SK-N-MC (cell line): Measurements from ENCODE around the gene CD28.

Experiments
- DNase-seq: peaks from one replicate; pipeline ENCODE4 v3.0.0-alpha.2; 2011; ENCODE audit warnings: low read depth, low spot score
- H3K27ac ChIP-seq: fragments of 200-600 bp; sonication (generic); 2 replicates; pipeline ENCODE4 v1.5.1; 2016; ENCODE audit warnings: mixed run types
- H3K36me3 ChIP-seq: fragments of 200-600 bp; sonication (generic); 2 replicates; pipeline ENCODE4 v1.6.1; 2017; ENCODE audit warnings: antibody characterized with exemption, low read length, mixed read lengths; ENCODE audit not compliant: insufficient read depth
- H3K4me3 ChIP-seq: fragments of 200-600 bp; sonication (generic); 2 replicates; pipeline ENCODE4 v1.5.1; 2016
- H3K9ac ChIP-seq: fragments of 200-600 bp; sonication (generic); 2 replicates; pipeline ENCODE4 v1.8.0; 2017; ENCODE audit warnings: mixed run types, mixed read lengths; ENCODE audit not compliant: insufficient read length
- H3K9me3 ChIP-seq: fragments of 200-600 bp; sonication (generic); 2 replicates; pipeline ENCODE4 v1.6.1; 2017; ENCODE audit warnings: low read depth, mild to moderate bottlenecking, antibody characterized with exemption, low read length, moderate library complexity, mixed read lengths
- EZH2 ChIP-seq: fragments of 200-600 bp; sonication (generic); IDR thresholded peaks from one replicate; pipeline ENCODE4 v1.6.1; 2017; ENCODE audit warnings: antibody characterized with exemption
- FOXP2 ChIP-seq: optimal IDR thresholded peaks from 2 replicates; pipeline ENCODE3; 2011; ENCODE audit warnings: mild to moderate bottlenecking, moderate library complexity; ENCODE audit not compliant: insufficient read depth; ENCODE audit errors: extremely low read length, control extremely low read depth
- POLR2AphosphoS5 ChIP-seq: IDR thresholded peaks from 2 replicates; pipeline ENCODE4 v1.6.1; 2012; ENCODE audit warnings: mild to moderate bottlenecking, low read depth, low read length, borderline replicate concordance

The CD28 gene

GRCh38 chr2:203669820-203670219 lies 36.6 kb upstream of the CD28 start:
- no peak overlapping the region for H3K9ac ChIP-seq
- H3K36me3 ChIP-seq, result no peaks in the 10 kb centered on the region
- no peak overlapping the region for H3K4me3 ChIP-seq
- TF ChIP-seq EZH2 (no peak), POLR2AphosphoS5 (no peak), FOXP2 (no peak)
- no peaks in the 10 kb centered on the region for H3K9me3 ChIP-seq
- no peak overlapping the region for H3K27ac ChIP-seq
- DNase-seq, result no peak

GRCh38 chr2:203670939-203671338 lies 35.5 kb upstream of the CD28 start:
- TF ChIP-seq FOXP2, result no peak
- TF ChIP-seq POLR2AphosphoS5, result no peak
- no peak for TF ChIP-seq EZH2
- Histone ChIP-seq H3K36me3 (no peaks in the 10 kb centered on the region), H3K4me3 (no peak overlapping the region), H3K9me3 (no peaks in the 10 kb centered on the region), H3K9ac (no peak overlapping the region), H3K27ac (no peak overlapping the region)
- no peak for DNase-seq

GRCh38 chr2:203671876-203672275 lies 34.6 kb upstream of the CD28 start:
- TF ChIP-seq FOXP2 (no peak), POLR2AphosphoS5 (no peak), EZH2 (no peak)
- H3K36me3 ChIP-seq, result no peaks in the 10 kb centered on the region
- H3K9me3 ChIP-seq, result no peaks in the 10 kb centered on the region
- no peak overlapping the region for H3K4me3 ChIP-seq
- no peak overlapping the region for H3K27ac ChIP-seq
- no peak for DNase-seq
- no peak overlapping the region for H3K9ac ChIP-seq

GRCh38 chr2:203672856-203673255 lies 33.6 kb upstream of the CD28 start:
- Histone ChIP-seq H3K36me3 (no peaks in the 10 kb centered on the region), H3K9ac (no peak overlapping the region), H3K27ac (no peak overlapping the region), H3K9me3 (no peaks in the 10 kb centered on the region), H3K4me3 (no peak overlapping the region)
- TF ChIP-seq FOXP2, result no peak
- TF ChIP-seq POLR2AphosphoS5, result no peak
- no peak for TF ChIP-seq EZH2
- no peak for DNase-seq

- Histone ChIP-seq H3K9ac (no peak overlapping the region), H3K9me3 (no peaks in the 10 kb centered on the region), H3K36me3 (no peaks in the 10 kb centered on the region), H3K4me3 (no peak overlapping the region), H3K27ac (no peak overlapping the region)
- DNase-seq, result no peak
- no peak for TF ChIP-seq EZH2
Observed at GRCh38 chr2:203673933-203674332, 32.5 kb upstream of the CD28 start.

GRCh38 chr2:203675086-203675485 lies 31.4 kb upstream of the CD28 start:
- H3K36me3 ChIP-seq, result no peaks in the 10 kb centered on the region
- no peak overlapping the region for H3K27ac ChIP-seq
- H3K4me3 ChIP-seq, result no peak overlapping the region
- TF ChIP-seq POLR2AphosphoS5, result no peak
- TF ChIP-seq FOXP2, result no peak
- TF ChIP-seq EZH2, result no peak
- no peak overlapping the region for H3K9ac ChIP-seq
- no peaks in the 10 kb centered on the region for H3K9me3 ChIP-seq
- no peak for DNase-seq

GRCh38 chr2:203678971-203679370 lies 27.5 kb upstream of the CD28 start:
- no peak overlapping the region for H3K9ac ChIP-seq
- H3K9me3 ChIP-seq, result no peaks in the 10 kb centered on the region
- TF ChIP-seq POLR2AphosphoS5 (no peak), FOXP2 (no peak), EZH2 (no peak)
- no peaks in the 10 kb centered on the region for H3K36me3 ChIP-seq
- H3K4me3 ChIP-seq, result no peak overlapping the region
- DNase-seq, result no peak
- H3K27ac ChIP-seq, result no peak overlapping the region

- Histone ChIP-seq H3K36me3 (no peaks in the 10 kb centered on the region), H3K4me3 (no peak overlapping the region), H3K27ac (no peak overlapping the region), H3K9ac (no peak overlapping the region), H3K9me3 (no peaks in the 10 kb centered on the region)
- TF ChIP-seq FOXP2, result no peak
- no peak for TF ChIP-seq EZH2
- DNase-seq, result no peak
Observed at GRCh38 chr2:203679401-203679800, 27.0 kb upstream of the CD28 start.

- H3K27ac ChIP-seq, result no peak overlapping the region
- H3K4me3 ChIP-seq, result no peak overlapping the region
- DNase-seq, result no peak
- TF ChIP-seq POLR2AphosphoS5, result no peak
- TF ChIP-seq FOXP2, result no peak
- no peak for TF ChIP-seq EZH2
- H3K36me3 ChIP-seq, result no peaks in the 10 kb centered on the region
- H3K9ac ChIP-seq, result no peak overlapping the region
- no peaks in the 10 kb centered on the region for H3K9me3 ChIP-seq
Observed at GRCh38 chr2:203681978-203682377, 24.5 kb upstream of the CD28 start.

GRCh38 chr2:203682688-203683130 lies 23.7 kb upstream of the CD28 start:
- Histone ChIP-seq H3K27ac (no peak overlapping the region), H3K9me3 (no peaks in the 10 kb centered on the region), H3K36me3 (no peaks in the 10 kb centered on the region), H3K9ac (no peak overlapping the region), H3K4me3 (no peak overlapping the region)
- TF ChIP-seq POLR2AphosphoS5 (no peak), EZH2 (no peak), FOXP2 (no peak)
- DNase-seq, result no peak
